NCI-H345 (cell line): ENCODE results near the gene DHRS3.
"Not testable (repeated sequence)": the region's sequence is repeated elsewhere in the genome, so short reads cannot be mapped to it uniquely, and the experiment has no call there.

Experiments
- DNase-seq: peaks from one replicate; lab custom pipeline; 2025; lab: John Stamatoyannopoulos, UW

The DHRS3 gene

DNA sequence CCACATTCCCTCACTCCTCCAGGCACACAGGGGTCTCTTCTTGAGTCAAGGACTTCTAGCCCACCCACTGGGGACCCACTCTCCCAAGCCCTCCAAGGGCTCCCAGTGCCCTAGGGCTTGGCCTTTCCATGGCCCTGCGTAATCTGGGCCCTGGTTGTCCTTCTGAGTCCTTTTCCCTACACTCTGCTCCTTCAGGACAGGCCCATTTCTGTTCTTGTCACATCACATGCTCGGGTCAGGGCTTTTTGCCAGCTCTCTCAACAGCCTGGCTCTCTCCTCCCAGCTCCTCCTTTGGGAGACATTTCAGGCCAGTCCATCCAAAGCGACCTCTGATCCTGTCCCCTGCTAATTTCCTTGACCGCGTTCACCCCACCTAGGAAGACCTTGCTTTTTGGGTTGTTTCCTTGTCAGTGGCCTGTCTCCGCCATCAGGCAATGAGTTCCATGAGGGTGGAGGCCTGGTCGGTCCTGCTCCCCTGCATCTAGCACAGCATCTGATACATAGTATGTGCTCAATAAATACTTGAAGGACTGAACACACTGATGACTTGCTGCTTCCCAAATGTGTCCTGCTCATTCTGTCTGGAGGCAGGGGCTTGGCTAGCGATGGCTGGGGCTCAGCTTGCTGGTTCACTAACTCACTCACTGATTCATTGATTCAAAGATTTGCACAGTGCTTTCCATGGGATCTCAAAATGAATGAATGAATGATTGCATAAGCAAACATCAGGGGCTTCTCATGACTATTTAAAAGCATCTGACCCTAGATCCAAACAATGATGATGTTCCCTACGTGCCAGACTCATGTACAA lies 44.8 kb downstream of the DHRS3 start:
- no peak for DNase-seq

- DNase-seq, result no peak
Observed at GRCh38 chr1:12572522-12572921, 45.5 kb downstream of the DHRS3 start.

DNA sequence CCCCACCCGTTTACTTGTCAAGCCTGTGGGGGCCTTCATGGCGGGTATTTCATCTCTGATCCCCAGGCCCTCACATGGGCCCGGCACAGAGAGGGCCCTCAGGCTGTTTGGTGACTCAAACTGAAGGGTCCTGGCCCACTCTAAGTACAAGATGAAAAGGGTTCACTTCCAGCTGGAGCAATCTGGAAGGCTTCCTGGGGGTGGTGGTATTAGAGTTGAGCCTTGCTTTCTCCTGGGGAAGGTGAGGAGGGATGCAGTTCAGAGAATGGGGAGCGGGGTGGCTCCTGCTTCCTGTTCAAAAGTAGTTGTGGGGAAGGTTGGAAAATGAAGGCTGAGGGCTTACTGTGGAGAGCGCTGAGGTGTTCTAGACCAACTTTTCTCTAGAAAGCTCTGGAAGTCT lies 47.7 kb downstream of the DHRS3 start:
- DNase-seq, result no peak

DNA sequence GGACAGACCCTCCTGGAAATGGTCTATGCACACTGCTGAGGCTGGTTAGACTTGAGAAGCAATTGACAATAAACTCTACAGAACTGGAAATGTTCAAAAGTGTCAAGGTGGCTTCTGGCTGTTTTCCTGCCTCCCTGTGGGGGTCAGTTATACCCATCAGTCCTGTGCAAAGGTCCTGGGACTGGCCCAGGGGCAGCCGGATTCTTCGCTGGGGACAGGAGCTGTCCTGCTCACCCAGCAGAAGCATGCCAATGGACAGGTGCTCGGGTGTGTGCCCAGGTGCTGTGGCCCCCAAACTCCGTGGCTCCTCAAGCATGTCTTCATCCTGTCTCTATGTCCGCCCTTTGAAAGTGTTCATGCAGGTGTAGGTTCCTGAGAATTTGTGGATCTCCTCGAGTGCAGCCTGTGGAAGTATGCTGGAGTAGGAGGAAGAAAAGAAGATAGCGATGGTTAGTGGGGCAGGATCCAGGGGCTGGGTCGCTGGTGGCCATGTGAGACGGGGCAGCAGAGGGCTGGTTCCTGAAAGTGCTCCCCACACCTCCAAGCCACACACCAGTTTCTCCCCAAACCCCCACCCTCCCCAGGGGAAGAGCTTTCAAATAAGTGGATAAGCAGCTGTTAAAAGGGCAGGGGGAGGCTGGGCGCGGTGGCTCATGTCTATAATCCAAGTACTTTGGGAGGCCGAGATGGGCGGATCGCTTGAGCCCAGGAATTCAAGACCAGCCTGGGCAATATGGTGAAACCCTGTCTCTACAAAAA lies 49.8 kb downstream of the DHRS3 start:
- no peak for DNase-seq

DNA sequence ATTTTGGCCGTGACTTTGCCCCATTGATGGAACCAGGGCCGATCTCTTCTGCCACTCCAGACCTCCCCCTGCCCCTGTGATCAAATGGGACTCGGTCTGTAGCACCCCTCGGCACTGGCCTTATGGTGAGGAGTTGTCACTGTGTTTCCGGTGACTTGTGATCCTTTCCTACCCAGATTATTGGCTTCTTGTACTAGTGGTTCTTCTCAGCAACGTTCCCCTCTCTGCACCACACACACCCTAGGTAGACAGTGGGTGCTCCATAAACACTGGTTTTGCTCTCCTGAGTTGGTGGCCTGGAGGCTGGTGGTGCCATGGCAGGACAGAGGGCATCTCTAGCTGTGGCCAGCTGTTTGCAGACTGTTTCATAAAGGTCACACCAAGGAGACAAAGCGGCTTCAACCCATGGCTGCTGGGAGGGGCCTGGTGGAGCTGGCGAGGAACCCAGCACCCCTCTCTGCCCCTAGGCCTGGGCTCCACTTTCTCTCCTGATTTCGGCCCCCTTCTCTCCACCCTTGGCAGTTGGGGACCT lies 50.7 kb downstream of the DHRS3 start:
- no peak for DNase-seq

DNA sequence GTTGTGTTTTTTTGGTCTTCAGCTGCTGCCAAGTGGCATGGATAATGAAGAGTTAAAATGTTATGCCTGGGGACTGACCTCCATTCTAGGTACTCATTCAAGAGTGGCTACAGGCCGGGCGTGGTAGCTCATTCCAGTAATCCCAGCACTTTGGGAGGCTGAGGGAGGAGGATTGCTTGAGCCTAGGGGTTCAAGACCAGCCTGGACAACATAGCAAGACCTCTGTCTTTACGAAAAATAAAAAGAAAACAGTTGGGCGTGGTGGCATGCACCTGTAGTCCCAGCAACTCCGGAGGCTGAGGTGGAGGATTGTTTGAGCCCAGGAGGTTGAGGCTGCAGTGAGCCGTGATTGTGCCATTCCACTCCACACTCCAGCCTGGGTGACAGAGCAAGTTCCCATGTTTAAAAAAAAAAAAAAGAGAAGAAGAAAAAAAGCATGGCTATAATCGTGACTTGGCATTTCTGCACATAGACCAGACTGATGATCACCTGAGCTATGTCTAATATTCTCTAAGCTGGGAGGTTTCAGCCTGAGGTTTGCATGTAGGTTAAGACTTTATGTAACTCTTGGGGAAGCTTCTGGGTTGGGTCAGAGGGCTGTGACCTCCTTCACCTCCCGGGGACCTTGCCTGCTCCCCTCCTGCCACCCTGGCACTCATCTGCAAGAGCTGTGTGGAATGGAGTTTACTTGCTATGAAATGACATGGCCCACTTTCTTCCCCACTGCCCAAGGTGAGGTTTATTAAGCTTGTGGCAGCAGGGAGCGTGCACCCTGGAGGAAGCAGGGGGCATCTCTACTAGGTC lies 51.3 kb downstream of the DHRS3 start:
- no peak for DNase-seq

- DNase-seq, result no peak
Observed at GRCh38 chr1:12565966-12566352, 52.1 kb downstream of the DHRS3 start.

DNA sequence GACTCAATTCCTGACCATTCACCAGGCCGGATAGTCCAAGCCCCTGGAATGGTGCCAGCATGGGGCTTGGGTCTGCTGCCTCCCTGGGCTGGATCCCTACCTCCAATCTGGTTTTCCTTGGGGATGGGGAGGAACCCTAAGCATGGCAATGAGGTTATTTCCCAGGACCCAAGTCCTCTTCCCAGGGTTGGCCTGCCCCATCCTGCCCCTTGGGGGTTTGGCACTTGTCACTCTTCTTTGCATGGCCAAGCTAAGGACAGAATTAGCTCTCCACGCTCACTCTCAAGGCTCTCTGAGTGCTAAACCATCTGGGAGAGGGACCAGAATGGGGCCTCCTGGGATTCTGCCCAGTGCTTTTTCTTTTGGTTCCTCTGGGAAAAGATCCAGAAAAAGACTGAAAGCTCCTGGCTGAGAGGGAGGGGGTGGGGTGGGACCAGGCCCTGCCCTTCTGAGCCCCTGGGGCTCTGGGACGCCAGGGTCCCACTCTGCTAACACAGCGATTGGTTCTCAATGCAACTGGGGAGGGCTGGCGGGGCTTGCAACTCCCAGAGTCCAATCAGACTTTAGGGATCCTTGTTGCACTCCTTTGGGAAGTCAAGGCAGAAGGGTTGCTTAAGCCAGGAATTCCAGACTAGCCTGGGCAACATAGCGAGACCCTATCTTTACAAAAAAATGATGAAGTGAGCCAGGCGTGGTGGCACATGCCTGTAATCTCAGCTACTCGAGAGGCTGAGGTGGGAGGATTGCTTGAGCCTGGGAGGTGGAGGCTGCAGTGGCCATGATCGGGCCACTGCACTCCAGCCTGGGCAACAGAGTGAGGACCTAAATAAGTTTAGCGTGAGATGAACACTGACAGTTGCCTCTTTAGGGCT lies 52.7 kb downstream of the DHRS3 start:
- no peak for DNase-seq

- not testable (repeated sequence) for DNase-seq
Observed at GRCh38 chr1:12564251-12564650, 53.8 kb downstream of the DHRS3 start.

GRCh38 chr1:12562955-12563576 lies 54.9 kb downstream of the DHRS3 start:
- DNase-seq, result no peak

GRCh38 chr1:12561121-12561520 lies 56.9 kb downstream of the DHRS3 start:
- no peak for DNase-seq

DNA sequence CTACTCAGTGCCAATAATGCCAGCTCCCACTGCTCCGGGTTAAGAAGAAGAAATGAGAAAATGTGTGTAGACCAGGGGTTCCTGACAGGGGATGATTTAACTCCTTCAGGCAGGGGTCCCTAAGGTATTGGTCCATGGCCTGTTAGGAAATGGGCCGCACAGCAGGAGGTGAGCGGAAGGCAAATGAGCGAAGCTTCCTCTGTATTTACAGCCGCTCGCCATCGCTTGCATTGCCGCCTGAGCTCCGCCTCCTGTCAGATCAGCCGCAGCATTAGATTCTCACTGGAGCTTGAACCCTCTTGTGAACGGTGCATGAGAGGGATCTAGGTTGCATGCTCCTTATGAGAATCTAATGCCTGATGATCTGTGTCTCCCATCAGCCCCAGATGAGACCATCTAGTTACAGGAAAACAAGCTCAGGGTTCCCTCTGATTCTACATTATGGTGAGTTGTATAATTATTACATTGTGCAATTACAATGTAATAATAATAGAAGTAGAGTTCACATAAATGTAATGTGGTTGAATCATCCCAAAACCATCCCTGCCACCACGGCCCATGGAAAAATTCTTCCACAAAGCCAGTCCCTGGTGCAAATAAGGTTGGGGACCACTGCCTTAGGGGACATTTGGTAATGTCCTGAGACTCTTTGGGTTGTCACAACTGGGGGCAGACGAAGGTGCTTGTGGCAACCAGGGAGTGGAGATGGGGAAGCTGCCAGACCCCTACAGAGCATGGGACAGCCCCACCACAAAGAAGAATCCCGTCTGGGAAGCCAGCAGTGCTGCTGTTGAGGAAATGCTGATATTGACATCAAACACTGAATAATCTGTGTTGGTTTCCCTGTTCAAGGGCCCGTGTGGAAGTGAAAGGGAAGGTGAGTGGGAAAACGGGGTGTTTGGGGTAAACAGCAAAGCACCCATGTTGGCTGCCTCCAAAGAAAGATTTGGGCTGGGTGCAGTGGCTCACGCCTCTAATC lies 60.8 kb downstream of the DHRS3 start:
- no peak for DNase-seq

DNA sequence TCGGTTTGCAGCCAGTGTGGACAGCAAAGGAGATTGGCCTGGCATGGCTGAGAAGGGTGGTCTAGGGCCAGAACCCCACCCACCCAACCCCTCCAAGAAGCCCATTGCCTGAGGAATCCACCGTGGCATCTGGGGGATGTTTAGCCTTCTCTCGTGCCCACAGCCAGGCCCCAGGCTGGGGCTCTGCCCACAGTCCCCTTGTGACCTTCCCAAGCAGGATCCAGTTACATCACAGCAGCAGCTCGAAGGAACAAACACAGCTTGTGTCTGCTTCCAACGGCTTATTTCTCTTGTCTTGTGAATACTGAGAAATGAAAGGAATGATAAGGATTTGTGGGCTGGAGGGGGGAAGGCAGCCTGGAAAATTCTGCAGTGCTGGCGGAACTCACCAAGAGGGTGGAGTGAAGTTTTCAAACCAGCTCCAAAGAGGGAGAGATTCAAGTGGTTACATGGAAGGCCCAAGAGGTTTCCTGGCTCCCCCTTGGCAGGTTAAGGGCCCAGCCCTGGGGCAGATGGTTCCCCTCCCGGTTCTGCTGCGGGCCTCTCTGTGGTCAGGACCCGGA lies 61.6 kb downstream of the DHRS3 start:
- DNase-seq, result no peak

GRCh38 chr1:12555411-12556367 lies 62.3 kb downstream of the DHRS3 start:
- DNase-seq, result no peak

GRCh38 chr1:12554521-12555305 lies 63.3 kb downstream of the DHRS3 start:
- no peak for DNase-seq

- no peak for DNase-seq
Observed at GRCh38 chr1:12553963-12554362, 64.0 kb downstream of the DHRS3 start.
